HT1080 (cell line): Measurements from ENCODE around the gene CCN5. TPM values are rescaled to one million over a fixed set of nuclear protein-coding genes. Genes with fewer than 3 reads are reported as not detected.
"Not testable (repeated sequence)": the region's sequence is repeated elsewhere in the genome, so short reads cannot be mapped to it uniquely, and the experiment has no call there.

ENCODE experiments used
- DNase-seq: peaks from one replicate; pipeline ENCODE4 v3.0.0-alpha.2; 2015; ENCODE audit warnings: low read depth
- total RNA-seq: library from RNA; depleted of rRNA; stranded (reverse); fragments of >200 nt; shearing (Covaris generic); gene quantifications from 2 replicates; pipeline ENCODE4 v1.2.3, GENCODE V29; 2014

CCN5 gene
- total RNA-seq, 1 experiment from 2014 or later, result not detected

- no peak for DNase-seq
Observed at GRCh38 chr20:44756011-44756688, 41.0 kb downstream of the CCN5 start.

GRCh38 chr20:44756956-44757355 is 41.8 kb downstream of the CCN5 start:
- DNase-seq, result no peak

GRCh38 chr20:44758247-44759101 is 43.3 kb downstream of the CCN5 start:
- no peak for DNase-seq

GRCh38 chr20:44759595-44759994 is 44.4 kb downstream of the CCN5 start:
- no peak for DNase-seq

GRCh38 chr20:44761423-44761822 is 46.3 kb downstream of the CCN5 start:
- no peak for DNase-seq

- DNase-seq, result no peak
Observed at GRCh38 chr20:44762466-44763140, 47.4 kb downstream of the CCN5 start.

GRCh38 chr20:44763798-44764197 is 48.6 kb downstream of the CCN5 start:
- DNase-seq, result not testable (repeated sequence)

GRCh38 chr20:44765091-44765490 is 49.9 kb downstream of the CCN5 start:
- DNase-seq, result no peak

- peak; percentile 13 for DNase-seq
Observed at GRCh38 chr20:44765701-44766347, 50.7 kb downstream of the CCN5 start.

- DNase-seq, result no peak
Observed at GRCh38 chr20:44768256-44768655, 53.1 kb downstream of the CCN5 start.

GRCh38 chr20:44768854-44769480 is 53.8 kb downstream of the CCN5 start:
- DNase-seq, result no peak

GRCh38 chr20:44769481-44769863 is 54.3 kb downstream of the CCN5 start:
- DNase-seq, result no peak

GRCh38 chr20:44770484-44771171 is 55.5 kb downstream of the CCN5 start:
- no peak for DNase-seq

GRCh38 chr20:44771172-44771535 is 56.0 kb downstream of the CCN5 start:
- no peak for DNase-seq

- no peak for DNase-seq
Observed at GRCh38 chr20:44772636-44773035, 57.5 kb downstream of the CCN5 start.

GRCh38 chr20:44773070-44773829 is 58.1 kb downstream of the CCN5 start:
- DNase-seq, result no peak

- DNase-seq, result no peak
Observed at GRCh38 chr20:44776980-44777379, 61.8 kb downstream of the CCN5 start.
